GM21423 (cell line): ENCODE results near the gene RRAGD.

Experiments used
- ATAC-seq: cut with Tn5 transposase; IDR thresholded peaks from one replicate; pipeline ENCODE4 v1.9.1; 2021; ENCODE audit warnings: mild to moderate bottlenecking, moderate library complexity; ENCODE audit not compliant: unreplicated experiment

RRAGD gene

GRCh38 chr6:89379281-89379680 is 32.8 kb downstream of the RRAGD start:
- no peak for ATAC-seq

DNA sequence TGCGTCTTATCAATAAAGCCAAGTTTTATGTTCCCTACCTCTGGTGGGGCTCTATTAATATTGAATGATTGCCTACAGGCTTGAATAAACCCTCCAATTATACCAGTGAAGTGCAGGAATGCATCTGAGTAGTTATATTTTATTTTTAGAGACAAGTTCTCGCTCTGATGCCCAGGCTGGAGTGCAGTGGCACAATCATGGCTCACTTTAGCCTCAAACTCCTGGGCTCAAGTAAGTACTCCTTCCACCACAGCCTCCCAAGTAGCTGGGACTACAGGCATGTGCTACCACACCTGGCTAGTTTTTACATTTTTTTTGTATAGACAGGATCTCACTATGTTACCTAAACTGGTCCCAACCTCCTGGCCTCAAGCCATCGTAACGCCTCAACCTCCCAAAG is 33.4 kb downstream of the RRAGD start:
- ATAC-seq, result no peak

DNA sequence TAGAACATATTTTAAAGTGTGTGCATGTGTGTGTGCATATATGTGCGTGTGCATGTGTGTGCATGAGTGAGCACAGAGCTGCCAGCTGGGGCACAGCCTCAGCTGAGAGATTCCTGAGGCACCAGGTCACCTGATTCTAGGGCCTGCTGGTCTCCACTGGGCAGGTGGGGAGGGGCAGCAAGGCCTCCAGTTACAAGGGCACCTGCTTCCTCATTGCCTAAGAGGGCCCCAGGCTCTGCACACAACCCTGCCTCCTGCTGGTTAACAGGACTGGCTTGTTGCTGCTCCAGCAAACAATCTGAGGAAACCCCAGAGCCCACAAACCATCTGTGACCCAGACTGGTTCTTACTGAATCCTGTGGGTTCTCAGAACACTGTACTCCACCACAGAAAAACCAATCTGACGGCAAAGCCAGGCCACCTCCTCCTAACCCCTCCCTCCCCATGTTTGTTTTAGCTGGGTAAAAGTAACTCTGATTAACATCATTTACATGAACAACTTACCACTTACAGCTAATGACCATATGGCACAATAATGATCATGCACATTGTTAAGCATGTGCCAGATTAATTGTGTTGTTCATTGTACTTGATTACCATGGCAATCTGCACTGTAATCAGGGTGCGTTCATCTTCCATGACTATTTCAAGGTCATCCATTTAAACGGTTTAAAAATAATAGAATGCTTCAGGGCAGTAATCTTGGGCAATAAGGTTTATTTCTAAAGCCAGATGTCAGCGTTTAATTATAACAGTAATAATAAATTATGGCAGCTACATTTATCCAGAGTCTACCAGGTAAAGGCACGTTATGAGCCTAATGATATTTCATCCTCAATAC is 36.4 kb downstream of the RRAGD start:
- ATAC-seq, result peak; percentile 77

- peak; percentile 43 for ATAC-seq
Measured at GRCh38 chr6:89372506-89372901, 39.6 kb downstream of the RRAGD start.

GRCh38 chr6:89371849-89372505 is 40.1 kb downstream of the RRAGD start:
- ATAC-seq, result peak; percentile 62

- ATAC-seq, result no peak
Measured at GRCh38 chr6:89368999-89369398, 43.1 kb downstream of the RRAGD start.

DNA sequence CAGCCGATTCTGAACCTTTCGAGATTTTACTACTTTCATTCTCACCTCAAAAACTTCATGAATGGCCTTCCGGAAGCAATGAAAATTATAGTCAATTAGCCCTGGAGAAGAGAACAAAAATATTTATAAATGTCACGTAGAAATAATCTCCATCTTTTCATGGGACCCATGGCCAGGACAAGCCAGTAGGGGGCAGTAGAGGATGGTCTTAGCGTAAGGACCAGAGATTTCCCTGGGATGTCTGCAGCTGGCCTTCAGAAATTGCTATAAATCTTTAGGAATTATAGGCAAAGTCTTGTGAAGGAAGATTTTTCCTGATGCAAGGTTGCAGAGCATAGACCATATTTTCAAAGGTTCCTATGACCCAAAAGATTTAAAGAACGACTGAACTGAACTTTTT is 44.0 kb downstream of the RRAGD start:
- no peak for ATAC-seq

DNA sequence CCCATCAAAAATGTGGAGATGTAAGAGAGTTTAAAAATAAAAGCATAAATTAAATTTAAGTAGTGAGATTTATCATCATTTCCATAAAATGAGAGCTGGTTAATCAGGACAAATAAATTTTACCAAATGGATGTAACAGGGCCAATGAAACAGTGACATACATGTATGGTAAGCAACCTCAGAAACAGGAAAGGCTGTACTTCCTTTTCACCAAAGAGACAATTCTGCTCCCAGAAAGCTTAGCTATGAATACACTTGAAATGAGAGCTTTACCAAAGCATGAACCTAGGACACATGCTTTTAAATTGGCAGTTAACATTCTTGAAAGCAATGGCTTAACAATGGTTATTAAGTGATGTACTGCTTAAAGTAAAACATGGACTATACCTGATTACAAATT is 47.5 kb downstream of the RRAGD start:
- ATAC-seq, result no peak

DNA sequence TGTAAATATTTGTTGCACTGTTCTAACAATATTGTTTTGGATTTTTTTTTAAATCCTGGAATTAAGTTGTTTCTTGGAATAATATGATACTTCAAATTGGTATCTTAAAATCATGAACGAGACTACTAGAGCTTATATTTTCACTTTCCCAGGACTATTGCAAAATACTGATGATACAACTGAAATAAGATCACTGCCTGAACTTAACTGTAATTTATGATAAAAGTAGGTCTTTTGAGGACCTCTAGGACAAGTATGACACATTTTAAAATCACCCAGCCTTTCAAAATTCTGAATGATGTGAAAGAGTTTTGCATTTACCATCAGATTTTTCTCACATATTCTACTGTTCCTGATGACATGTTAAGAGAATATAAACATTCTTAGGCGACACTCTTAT is 50.9 kb downstream of the RRAGD start:
- no peak for ATAC-seq

DNA sequence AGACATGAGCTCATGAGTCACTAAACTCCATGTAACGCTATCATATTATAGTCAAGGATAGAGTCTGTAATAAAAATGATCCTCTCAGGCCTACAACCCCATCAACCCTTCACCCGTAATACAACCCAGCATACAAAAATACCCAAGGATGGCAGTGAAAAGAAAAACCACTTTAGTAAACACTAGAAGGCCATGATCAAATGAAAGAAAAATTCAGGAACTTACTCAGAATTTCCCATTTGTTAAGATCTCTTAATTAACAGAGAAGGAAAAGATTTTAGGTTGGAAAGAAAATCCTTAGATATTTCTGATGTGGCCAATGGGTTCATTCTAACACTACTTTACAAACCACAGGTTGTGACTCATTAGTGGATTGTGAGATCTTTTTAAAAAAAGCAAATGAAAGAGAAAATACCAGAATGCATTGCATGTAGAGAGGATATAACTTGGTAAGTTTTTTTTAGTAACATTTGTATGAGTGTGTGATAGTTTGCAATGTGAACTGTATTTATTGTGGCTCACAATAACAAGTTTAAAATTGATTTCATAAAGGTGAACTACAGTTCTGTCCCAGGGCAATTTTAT is 51.6 kb downstream of the RRAGD start:
- peak; percentile 44 for ATAC-seq

- no peak for ATAC-seq
Measured at GRCh38 chr6:89359561-89359960, 52.5 kb downstream of the RRAGD start.

GRCh38 chr6:89357390-89357789 is 54.7 kb downstream of the RRAGD start:
- peak; percentile 53 for ATAC-seq

GRCh38 chr6:89356642-89357170 is 55.4 kb downstream of the RRAGD start:
- ATAC-seq, result no peak

DNA sequence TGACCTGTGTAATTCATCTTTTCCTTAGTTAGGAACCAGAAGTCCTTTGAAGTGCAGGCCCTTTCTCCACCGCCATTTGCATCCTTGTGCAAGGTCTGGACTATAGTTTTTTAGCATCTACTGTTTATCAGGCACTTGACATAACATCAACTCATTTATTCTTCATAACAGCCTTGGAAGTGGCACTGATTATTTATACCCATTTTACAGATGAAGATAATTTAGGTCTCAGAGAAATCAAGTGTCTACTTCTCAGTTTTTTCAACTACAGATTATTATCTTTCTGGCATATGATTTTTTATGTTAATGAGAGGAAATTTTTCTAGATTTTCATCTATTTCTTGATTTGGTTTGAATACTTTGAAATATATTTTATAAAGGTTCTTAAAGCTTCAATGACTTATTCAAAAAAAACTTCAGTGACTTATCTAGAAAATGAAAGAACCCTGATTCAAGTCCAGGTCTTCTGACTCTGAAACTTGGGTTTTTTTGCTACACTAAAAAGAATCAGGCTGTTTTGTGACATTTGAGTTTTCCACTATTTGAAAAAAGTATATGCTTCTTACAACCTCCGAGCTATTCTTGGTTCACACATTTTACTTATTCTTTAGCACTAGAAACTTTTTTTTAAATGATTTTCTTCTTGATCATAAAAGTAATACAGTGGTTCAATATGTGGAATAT is 56.4 kb downstream of the RRAGD start:
- no peak for ATAC-seq

- ATAC-seq, result no peak
Measured at GRCh38 chr6:89353702-89354392, 58.2 kb downstream of the RRAGD start.

- no peak for ATAC-seq
Measured at GRCh38 chr6:89353118-89353556, 58.9 kb downstream of the RRAGD start.

DNA sequence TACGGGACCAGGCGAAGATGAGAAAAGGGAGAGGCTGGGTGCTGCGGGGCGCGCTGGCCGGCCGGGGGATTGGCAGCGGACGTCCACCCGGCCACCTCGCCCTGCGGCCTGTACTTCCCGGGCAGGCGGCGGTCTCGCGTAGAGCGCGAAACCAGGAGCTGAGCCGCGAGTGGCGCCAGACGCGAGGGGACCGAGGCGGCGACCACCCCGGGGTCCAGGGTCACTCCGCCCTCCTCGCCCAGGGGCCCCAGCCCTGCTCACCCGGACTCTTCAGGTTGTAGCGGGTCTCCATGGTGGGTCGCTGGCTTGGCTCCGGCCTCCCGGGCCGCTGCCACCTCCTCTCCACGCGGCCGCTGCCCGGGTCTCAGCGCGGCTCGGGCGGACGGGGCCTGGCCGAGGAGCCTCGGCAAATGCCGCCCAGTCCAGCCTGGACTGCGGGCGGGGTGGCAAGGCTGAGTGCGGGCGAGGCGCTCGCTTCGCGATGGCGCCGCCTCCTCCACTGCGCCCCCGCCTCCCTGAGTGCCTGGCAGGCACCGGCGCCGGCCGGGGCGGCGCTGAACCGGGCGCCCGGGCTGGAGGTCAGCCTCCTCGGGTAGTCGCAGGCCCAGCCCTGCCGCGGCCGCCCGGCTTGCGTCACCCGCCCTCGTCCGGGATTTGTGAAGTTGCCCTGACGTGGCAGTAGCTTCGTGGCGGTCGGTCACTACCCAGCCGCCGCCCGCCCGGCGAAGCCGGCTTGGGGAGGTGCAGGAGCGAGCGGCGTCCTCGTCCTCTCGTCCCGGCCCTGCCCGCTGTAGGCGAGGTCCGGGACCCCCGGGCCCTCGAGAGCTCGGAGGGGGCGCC is 59.6 kb downstream of the RRAGD start, which contains the start of gene UBE2J1:
TSS of gene UBE2J1 (minus strand) at position 445 of the 840 bp plus-strand sequence. CDS start at position 292, 153 bp downstream.
- ATAC-seq, result peak; percentile 41

DNA sequence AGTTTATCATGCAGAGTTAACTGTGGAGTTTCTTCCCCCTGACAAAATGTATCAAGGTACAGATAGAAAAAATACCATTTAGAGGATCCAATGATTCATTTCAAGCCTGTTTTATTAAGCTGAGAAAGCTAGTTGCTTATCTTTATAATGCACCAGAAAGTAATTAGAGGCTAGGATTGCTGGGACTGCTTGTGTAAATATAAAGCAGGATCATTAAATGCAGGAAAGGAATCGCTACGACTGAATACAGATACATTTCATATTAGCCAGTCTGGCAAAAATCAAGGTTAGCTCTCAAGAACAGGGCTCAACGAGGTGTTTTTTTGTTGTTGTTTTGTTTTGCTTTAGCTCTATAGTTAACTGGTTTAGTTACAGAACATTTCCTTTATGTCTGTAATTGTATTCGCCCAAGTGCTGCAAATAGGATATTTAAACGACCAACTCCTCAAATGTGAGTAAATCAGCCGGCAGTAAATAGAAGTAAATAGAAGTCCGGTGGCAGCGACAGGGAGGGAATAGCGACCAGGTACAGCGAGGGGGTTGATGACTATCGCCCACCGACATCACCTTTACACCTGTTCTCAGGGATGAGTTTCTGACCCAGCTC is 60.3 kb downstream of the RRAGD start:
- no peak for ATAC-seq
